GM20000 (cell line): Measurements from ENCODE around the gene ZNF423.

Source experiments
- DNase-seq: peaks from one replicate; pipeline ENCODE4 v3.0.0; 2012; ENCODE audit warnings: low spot score
- TF ChIP-seq, protein P1 (sequence below): IDR thresholded peaks from 2 replicates; pipeline ENCODE4 v1.5.1; 2012; ENCODE audit warnings: mild to moderate bottlenecking, control low read depth; ENCODE audit errors: extremely low read depth, missing control alignments

The ZNF423 gene

GRCh38 chr16:49545243-49545642, 310.7 kb downstream of the ZNF423 start:
- TF ChIP-seq, protein P1, sequence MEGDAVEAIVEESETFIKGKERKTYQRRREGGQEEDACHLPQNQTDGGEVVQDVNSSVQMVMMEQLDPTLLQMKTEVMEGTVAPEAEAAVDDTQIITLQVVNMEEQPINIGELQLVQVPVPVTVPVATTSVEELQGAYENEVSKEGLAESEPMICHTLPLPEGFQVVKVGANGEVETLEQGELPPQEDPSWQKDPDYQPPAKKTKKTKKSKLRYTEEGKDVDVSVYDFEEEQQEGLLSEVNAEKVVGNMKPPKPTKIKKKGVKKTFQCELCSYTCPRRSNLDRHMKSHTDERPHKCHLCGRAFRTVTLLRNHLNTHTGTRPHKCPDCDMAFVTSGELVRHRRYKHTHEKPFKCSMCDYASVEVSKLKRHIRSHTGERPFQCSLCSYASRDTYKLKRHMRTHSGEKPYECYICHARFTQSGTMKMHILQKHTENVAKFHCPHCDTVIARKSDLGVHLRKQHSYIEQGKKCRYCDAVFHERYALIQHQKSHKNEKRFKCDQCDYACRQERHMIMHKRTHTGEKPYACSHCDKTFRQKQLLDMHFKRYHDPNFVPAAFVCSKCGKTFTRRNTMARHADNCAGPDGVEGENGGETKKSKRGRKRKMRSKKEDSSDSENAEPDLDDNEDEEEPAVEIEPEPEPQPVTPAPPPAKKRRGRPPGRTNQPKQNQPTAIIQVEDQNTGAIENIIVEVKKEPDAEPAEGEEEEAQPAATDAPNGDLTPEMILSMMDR, result no peak
- DNase-seq, result no peak

- DNase-seq, result no peak
Measured at GRCh38 chr16:49544828-49545227, 311.1 kb downstream of the ZNF423 start.

DNA sequence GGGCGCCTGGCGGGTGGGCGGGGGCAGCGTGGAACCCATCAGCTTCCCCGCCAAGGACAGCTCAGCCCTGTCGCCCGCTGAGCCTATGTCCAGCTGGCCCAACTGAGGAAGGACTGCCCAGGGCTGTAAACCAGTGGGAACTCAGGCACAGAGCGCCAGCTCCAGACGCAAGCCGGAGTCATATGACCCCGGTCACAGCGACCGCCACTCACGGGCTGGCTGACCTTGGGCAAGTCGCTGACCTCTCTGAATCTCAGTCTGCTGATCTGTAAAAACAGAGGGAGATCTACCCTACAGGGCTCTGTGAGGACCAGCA, 312.3 kb downstream of the ZNF423 start:
- TF ChIP-seq, protein P1, result no peak
- no peak for DNase-seq

More at GRCh38 chr16:49544828-49545227, 311.1 kb downstream of the ZNF423 start:
- TF ChIP-seq, protein P1, result no peak

DNA sequence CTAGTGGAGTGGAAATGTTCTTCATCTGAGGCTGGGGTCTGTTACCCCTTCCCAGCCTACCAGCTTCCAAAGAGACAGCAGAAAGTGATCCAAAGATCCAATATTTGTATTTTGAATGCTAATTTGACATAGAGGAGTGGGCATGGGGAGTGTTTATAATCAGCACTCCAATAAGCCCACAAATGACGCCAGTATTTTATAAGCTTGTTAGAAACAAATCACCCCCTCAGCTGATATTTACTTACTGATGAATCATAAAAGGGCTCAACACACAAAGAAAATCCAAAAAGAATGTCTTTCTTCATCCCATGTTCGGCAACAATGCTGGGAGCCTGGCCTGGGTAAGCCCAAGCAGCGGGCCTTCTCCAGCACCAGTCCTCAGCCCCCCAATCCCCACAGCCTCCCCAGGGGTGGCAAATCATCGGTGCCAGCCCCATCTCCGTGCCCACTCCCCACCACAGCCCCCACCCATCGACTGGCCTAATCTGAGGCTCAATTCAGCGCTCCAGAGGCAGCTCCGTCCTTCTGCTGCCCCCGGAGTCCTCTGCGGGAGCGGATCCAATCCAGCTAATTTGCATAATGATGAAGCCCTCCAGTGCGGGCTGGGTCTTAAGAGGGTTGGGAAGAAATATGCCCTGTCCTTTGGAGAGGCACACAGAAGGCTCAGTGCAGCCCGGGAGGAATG, 312.8 kb downstream of the ZNF423 start:
- DNase-seq, result no peak
- TF ChIP-seq, protein P1, result no peak

- DNase-seq, result no peak
- TF ChIP-seq, protein P1, result no peak
Measured at GRCh38 chr16:49542391-49542891, 313.5 kb downstream of the ZNF423 start.

DNA sequence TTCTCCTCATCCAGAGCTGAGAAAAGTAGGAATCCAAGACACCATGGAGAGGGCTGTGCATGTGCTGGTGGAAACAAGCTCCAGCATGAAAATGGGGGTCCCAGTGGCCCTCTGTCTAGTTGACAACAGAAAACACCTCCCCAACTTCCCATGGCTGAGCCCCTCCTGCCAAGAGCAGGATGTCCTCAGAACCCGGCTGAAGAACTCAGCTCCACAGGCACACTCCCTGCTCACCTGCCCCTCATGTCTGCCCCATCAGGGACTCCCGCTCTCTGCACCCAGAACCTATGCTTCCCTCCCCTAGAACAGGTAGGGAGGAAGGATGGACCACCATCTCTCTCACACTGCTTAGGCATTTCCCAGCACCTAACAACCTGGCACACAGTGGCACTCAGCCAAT, 315.1 kb downstream of the ZNF423 start:
- no peak for DNase-seq
- TF ChIP-seq, protein P1, result no peak

- TF ChIP-seq, protein P1, result no peak
- DNase-seq, result no peak
Measured at GRCh38 chr16:49539758-49540157, 316.2 kb downstream of the ZNF423 start.
